A549 treated with dexamethasone at 1 μM for 4 hours (cell line): ENCODE measurements around the gene TCFL5. TPM values are rescaled to one million over a fixed set of nuclear protein-coding genes. Genes with fewer than 3 reads are reported as not detected.

Experiments
- total RNA-seq: library from RNA; stranded (reverse); fragments of 200-300 nt; extraction: Qiagen RNA extraction; gene quantifications from 5 replicates; pipeline ENCODE4 v1.2.3, GENCODE V29; 2022

The TCFL5 gene
- 3.6 to 4.3 TPM (median 3.8 TPM) in 5 replicates for total RNA-seq

DNA sequence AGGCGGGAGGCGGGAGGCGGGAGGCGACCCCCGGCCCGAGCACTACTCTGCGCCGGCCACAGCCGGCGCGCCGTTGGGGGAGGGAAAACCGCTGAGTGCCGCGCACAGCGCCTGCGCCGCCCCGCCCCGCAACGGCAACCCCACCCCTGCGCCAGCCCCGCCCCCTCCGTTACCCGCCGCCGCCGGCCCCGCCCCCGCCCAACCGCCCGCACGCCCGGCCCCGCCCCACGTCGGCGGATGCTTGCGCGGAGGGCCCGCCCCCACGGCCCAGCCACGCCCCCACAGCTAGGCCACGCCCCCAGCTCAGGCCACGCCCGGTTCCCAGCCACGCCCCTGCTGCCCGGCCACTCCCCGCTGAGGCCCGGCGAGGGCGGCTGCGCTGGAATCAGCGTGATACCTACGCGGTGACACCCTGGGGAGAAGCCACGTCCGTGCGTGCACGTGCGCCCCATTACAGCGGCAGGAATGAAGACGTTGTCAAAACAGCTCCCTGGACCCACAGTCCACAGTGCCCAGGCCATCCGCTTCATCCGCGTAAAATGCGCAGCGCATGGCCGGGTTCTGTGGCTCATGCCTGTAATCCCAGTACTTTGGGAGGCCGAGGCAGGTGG, at the start of gene TCFL5:
Gene TCFL5 (minus strand): TSS at position 97 of the 611 bp plus-strand sequence. CDS start 152 bp downstream, outside the sequence.

DNA sequence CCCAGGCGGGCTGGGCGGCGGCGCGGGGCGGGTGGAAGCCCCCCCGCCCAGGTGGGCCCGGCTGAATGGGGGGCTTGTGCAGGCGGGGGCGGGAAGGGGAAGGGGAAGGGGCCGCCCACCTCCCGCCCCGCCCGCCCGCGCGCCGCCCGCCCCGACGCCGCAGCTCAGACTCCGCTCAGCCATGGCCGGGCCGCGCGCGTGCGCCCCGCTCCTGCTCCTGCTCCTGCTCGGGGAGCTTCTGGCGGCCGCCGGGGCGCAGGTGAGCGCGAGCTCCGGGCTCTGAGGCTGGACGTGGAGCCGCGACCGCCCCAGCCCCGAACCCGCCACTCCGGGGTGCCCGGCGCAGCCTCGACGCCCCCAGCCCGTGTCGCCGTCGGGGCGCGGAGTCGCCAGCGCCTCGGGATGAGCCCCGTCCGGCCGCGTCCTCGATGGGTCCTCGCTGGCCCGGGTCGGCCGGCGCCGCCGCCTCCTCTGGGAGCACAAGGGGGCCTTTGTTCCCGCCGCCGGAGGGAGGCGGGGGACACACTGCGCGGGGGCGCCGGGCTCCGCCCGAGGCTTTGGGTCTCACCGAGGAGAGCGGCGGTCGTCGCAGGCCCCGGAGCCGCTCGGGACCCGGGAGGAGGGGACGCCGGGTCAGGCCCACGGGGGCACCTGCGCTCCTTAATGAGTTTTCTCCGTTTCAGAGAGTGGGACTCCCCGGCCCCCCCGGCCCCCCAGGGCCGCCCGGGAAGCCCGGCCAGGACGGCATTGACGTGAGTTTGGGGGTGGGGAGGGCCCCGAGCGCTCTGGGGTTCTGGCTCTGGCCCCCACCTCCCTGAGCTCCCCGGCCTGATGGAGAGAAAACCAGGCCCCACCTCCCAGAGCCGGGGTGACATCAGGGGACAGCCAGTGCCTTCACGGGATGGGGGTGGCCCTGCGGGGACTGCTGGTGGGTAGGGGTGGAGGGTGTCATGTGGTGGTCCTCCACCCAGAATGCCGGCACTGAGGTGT, 44.4 kb downstream of the TCFL5 start, which contains the start of gene COL9A3:
Gene COL9A3 (plus strand): TSS at position 167 of the 990 bp plus-strand sequence. CDS start 15 bp downstream, at position 182.

DNA sequence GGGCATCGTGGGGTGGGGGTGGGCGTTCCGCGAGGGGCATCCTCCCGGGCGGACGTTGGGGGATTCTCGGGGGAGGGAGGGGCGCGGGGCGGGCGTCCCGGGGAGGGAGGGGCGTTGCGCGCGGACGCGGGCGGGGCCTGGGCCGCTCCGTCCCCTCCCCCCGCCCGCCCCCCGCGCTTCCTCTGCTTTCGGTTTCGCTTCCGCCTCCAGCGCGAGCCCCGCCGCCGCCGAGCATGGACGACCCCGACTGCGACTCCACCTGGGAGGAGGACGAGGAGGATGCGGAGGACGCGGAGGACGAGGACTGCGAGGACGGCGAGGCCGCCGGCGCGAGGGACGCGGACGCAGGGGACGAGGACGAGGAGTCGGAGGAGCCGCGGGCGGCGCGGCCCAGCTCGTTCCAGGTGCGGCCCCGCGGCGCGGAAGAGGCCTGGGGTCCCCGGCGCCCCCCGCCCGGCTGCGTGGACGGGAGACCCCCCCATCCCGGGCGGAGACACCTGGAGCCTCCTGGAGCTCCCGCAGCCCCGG, 56.9 kb downstream of the TCFL5 start, which contains the start of gene OGFR:
Gene OGFR (plus strand): TSS at position 209 of the 528 bp plus-strand sequence. CDS start 25 bp downstream, at position 234.

Other genes starting within 250 kb of the TCFL5 start
- gene SLCO4A1, start 219.3 kb downstream of the TCFL5 start, total RNA-seq: 10.3 to 16.8 TPM (median 15.7 TPM) in 5 replicates
- 0.03 to 0.14 TPM (median 0.07 TPM) in 5 replicates for gene NTSR1, start 153.0 kb downstream of the TCFL5 start, total RNA-seq
- gene MRGBP, start 65.3 kb downstream of the TCFL5 start, total RNA-seq: 19.6 to 22.7 TPM (median 22.3 TPM) in 5 replicates
- 37.7 to 49.8 TPM (median 42.9 TPM) in 5 replicates for gene OGFR, start 57.0 kb downstream of the TCFL5 start, total RNA-seq
- 0.41 to 0.74 TPM (median 0.60 TPM) in 5 replicates for gene COL9A3, start 44.8 kb downstream of the TCFL5 start, total RNA-seq
- 18.1 to 30.1 TPM (median 26.9 TPM) in 5 replicates for gene DIDO1, start 64.7 kb upstream of the TCFL5 start, total RNA-seq
- gene GID8, start 76.3 kb upstream of the TCFL5 start, total RNA-seq: 20.6 to 25.0 TPM (median 22.6 TPM) in 5 replicates
- gene SLC17A9, start 90.9 kb upstream of the TCFL5 start, total RNA-seq: 0.04 to 0.18 TPM (median 0.08 TPM) in 5 replicates
- 0.12 TPM in 1 of 5 replicates, not detected in the others for gene BHLHE23, start 145.1 kb upstream of the TCFL5 start, total RNA-seq